HCEC 1CT (cell line): ENCODE data around the gene TTC34.
A peak's percentile ranks its signal among the peaks of the same experiment; 100 is the strongest.
"Not testable (repeated sequence)": the region's sequence is repeated elsewhere in the genome, so short reads cannot be mapped to it uniquely, and the experiment has no call there.

Experiments used
- DNase-seq: peaks from one replicate; pipeline ENCODE4 v3.0.0-alpha.2; 2017

Gene TTC34

GRCh38 chr1:2657909-2658308, 143.6 kb downstream of the TTC34 start:
- DNase-seq = not testable (repeated sequence)

GRCh38 chr1:2657124-2657523, 144.4 kb downstream of the TTC34 start:
- not testable (repeated sequence) for DNase-seq

GRCh38 chr1:2655598-2656434, 145.7 kb downstream of the TTC34 start:
- not testable (repeated sequence) for DNase-seq

DNA sequence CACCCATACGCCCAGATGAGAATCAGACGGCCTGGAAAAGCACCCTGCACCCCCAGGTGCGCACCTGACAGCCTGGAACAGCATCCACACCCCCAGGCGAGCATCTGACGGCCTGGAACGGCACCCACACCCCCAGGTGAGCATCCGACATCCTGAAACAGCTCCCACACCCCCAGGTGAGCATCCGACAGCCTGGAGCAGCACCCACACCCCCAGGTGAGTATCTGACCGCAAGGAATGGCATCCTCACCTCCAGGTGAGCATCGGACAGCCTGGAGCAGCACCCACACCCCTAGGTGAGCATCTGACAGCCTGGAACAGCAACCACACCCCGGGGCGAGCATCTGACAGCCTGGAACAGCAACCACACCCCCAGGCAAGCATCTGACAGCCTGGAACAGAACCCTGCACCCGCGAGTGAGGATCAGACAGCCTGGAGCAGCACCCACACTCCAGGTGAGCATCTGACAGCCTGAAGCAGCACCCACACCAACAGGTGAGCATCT, 147.0 kb downstream of the TTC34 start:
- DNase-seq = not testable (repeated sequence)

GRCh38 chr1:2653741-2654442, 147.6 kb downstream of the TTC34 start:
- DNase-seq = not testable (repeated sequence)

- not testable (repeated sequence) for DNase-seq
Measured at GRCh38 chr1:2652926-2653571, 148.4 kb downstream of the TTC34 start.

DNA sequence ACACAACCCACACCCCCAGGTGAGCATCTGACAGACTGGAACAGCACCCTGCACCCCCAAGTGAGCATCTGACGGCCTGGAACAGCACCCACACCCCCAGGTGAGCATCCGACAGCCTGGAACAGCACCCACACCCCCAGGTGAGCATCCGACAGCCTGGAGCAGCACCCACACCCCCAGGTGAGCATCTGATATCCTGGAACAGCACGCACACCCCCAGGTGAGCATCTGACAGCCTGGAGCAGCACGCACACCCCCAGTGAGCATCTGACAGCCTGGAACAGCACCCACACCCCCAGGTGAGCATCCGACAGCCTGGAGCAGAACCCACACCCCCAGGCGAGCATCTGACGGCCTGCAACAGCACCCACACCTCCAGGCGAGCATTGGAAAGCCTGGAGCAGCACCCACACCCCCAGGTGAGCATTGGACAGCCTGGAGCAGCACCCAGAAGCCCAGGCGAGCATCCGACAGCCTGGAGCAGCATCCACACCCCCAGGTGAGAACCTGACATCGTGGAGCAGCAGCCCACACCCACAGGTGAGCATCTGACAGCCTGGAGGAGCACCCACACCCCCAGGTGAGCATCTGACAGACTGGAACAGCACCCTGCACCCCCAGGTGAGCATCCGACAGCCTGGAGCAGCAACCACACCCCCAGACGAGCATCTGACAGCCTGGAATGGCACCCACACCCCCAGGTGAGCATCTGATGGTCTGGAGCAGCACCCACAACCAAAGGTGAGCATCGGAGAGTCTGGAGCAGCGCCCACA, 149.2 kb downstream of the TTC34 start:
- DNase-seq = not testable (repeated sequence)

- DNase-seq = no peak
Measured at GRCh38 chr1:2650967-2651645, 150.4 kb downstream of the TTC34 start.

GRCh38 chr1:2646837-2647236, 154.7 kb downstream of the TTC34 start:
- DNase-seq = no peak

DNA sequence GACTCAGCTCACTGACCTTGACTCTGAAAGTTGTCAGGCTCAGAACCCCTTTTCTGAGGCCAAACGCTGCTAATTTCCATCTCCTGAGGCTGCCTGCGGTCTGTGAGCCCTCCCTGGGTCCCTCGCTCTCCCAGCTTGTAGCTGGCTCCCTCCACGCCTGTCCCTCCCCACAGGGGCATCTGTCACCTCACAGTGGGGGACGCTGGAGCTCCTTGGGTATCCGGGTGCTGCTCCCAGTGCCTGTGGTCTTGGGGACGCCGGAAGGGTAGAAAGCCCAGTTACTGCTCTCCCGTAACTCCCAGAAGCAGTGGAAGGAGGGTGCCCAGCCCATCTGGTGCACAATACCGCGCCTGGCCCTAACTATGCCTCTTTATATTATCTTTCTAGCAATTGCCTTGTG, 155.7 kb downstream of the TTC34 start:
- DNase-seq = no peak

GRCh38 chr1:2645143-2645542, 156.3 kb downstream of the TTC34 start:
- DNase-seq = no peak

DNA sequence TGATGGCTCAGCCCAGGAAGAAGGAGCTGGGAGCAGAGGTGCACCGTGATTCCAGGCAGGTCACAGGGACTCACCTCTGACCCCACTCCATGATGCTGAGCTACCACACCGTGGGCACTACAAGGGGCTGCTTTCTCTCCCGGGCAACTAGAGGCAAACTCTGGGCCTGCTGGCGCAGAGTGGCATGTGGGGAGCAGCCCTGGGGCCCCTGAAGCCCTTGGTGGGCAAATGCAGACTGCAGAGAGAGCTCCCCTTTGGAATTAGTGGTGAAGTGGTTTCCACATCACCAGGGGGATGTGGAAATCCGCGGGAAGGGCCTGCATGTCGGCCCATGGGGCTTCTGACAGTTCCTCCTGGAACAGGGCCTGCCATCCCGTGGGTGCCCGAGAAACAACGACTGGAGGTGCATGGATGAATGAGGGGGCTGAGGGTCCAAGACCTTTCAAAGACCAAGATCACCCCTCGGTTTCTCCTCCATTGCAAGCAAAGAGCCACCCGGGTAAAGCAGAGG, 156.8 kb downstream of the TTC34 start:
- no peak for DNase-seq

- DNase-seq = no peak
Measured at GRCh38 chr1:2644171-2644570, 157.3 kb downstream of the TTC34 start.

- no peak for DNase-seq
Measured at GRCh38 chr1:2643414-2644077, 157.9 kb downstream of the TTC34 start.

- DNase-seq = peak; percentile 84
Measured at GRCh38 chr1:2642560-2643413, 158.7 kb downstream of the TTC34 start.

DNA sequence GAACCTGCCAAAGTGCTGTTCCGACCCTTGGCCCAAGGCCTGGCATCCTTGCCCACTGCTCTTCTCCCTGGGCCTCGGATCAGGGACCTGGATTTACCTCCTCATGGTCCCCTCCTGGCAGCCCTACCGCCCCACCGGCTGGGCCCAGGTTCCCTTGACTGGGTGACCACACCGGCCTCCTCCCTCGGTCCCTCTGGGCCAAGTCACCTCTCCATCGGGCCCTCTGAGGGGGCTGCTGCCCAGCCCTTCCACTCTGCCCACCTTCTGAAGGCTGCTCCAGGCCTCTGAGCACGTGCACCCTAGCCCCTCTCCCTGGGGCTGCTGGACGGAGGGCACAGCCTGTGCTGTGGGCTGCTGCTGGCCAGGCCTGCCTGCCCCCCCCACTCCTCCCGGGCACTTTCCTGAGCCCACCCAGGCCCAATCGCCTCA, 159.3 kb downstream of the TTC34 start:
- DNase-seq = no peak

GRCh38 chr1:2641381-2642130, 159.9 kb downstream of the TTC34 start:
- DNase-seq = no peak

- DNase-seq = peak; percentile 3
Measured at GRCh38 chr1:2640626-2641025, 160.9 kb downstream of the TTC34 start.
